Thymus (tissue), 14 donors: ENCODE results near the gene CTPS2. TPM values are rescaled to one million over a fixed set of nuclear protein-coding genes. Genes with fewer than 3 reads are reported as not detected.
"Not testable (repeated sequence)": the region's sequence is repeated elsewhere in the genome, so short reads cannot be mapped to it uniquely, and the experiment has no call there.

Experiments
- DNase-seq, 9 donors: peaks; one replicate each; pipeline ENCODE4 v3.0.0-alpha.2; 2013; ENCODE audit warnings: low spot score in 9 of 9, low read depth in 6 of 9, missing footprints in 1 of 9
- H3K27ac ChIP-seq, 2 donors: one replicate each; pipeline ENCODE4 v1.5.1; 2013; ENCODE audit warnings: control low read depth in 1 of 2, low read depth in 1 of 2, low read length in 1 of 2, mild to moderate bottlenecking in 1 of 2, moderate library complexity in 1 of 2
- H3K27me3 ChIP-seq, 2 donors: one replicate each; pipeline ENCODE4 v1.5.1; 2013; ENCODE audit warnings: low read length in 1 of 2; ENCODE audit not compliant: control insufficient read depth in 2 of 2, insufficient read depth in 1 of 2
- H3K36me3 ChIP-seq, 2 donors: one replicate each; pipeline ENCODE4 v1.5.1; 2013; ENCODE audit warnings: low read length in 1 of 2, mild to moderate bottlenecking in 1 of 2, moderate library complexity in 1 of 2; ENCODE audit not compliant: control insufficient read depth in 2 of 2, insufficient read depth in 2 of 2
- H3K4me1 ChIP-seq, 2 donors: one replicate each; pipeline ENCODE4 v1.5.1; 2013; ENCODE audit warnings: low read length in 2 of 2; ENCODE audit not compliant: control insufficient read depth in 2 of 2, insufficient read depth in 2 of 2
- H3K4me3 ChIP-seq, 2 donors: one replicate each; pipeline ENCODE4 v1.5.1; 2013; ENCODE audit warnings: low read length in 2 of 2, control low read depth in 1 of 2, mild to moderate bottlenecking in 1 of 2
- H3K9me3 ChIP-seq, 2 donors: one replicate each; pipeline ENCODE4 v1.5.1; 2013; ENCODE audit warnings: low read length in 1 of 2, mild to moderate bottlenecking in 1 of 2; ENCODE audit not compliant: control insufficient read depth in 2 of 2, insufficient read depth in 1 of 2
- WGBS: extraction: QIAGEN DNeasy Blood & Tissue Kit; methylation state at CpG from one replicate; pipeline ENCODE4 v1.1.7; 2013; 5-methylcytosine and 5-hydroxymethylcytosine counted together
- long read RNA-seq, 10 donors: transcript quantifications; one replicate each; lab custom pipeline, GENCODE V29; 2026
- polyA plus RNA-seq: library from polyadenylated mRNA; stranded (reverse); fragments of 200-250 nt; gene quantifications from one replicate; pipeline ENCODE4 v1.2.3, GENCODE V29; 2013
- total RNA-seq: library from RNA; stranded (reverse); fragments of 120-200 nt; gene quantifications from one replicate; pipeline ENCODE4 v1.2.4, GENCODE V29; 2013
- donor health status: healthy.

CTPS2 gene, protein sequence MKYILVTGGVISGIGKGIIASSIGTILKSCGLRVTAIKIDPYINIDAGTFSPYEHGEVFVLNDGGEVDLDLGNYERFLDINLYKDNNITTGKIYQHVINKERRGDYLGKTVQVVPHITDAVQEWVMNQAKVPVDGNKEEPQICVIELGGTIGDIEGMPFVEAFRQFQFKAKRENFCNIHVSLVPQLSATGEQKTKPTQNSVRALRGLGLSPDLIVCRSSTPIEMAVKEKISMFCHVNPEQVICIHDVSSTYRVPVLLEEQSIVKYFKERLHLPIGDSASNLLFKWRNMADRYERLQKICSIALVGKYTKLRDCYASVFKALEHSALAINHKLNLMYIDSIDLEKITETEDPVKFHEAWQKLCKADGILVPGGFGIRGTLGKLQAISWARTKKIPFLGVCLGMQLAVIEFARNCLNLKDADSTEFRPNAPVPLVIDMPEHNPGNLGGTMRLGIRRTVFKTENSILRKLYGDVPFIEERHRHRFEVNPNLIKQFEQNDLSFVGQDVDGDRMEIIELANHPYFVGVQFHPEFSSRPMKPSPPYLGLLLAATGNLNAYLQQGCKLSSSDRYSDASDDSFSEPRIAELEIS
- total RNA-seq (11.3 TPM), polyA plus RNA-seq (10.2 TPM)
- long read RNA-seq, donor 1, partial matches to known transcripts: 0 of 1 reads
- long read RNA-seq, donor 1, other reads (novel, unspliced or antisense): 0 of 1 reads
- long read RNA-seq, donor 2, partial matches to known transcripts: 6 of 8 reads
- long read RNA-seq, donor 2, other reads (novel, unspliced or antisense): 0 of 8 reads
- long read RNA-seq, donor 3, partial matches to known transcripts: 0 of 1 reads
- long read RNA-seq, donor 3, other reads (novel, unspliced or antisense): 0 of 1 reads
- long read RNA-seq, donor 4, partial matches to known transcripts: 5 of 6 reads
- long read RNA-seq, donor 4, other reads (novel, unspliced or antisense): 0 of 6 reads
- long read RNA-seq, donor 5, partial matches to known transcripts: 0 of 5 reads
- long read RNA-seq, donor 5, other reads (novel, unspliced or antisense): 0 of 5 reads
- long read RNA-seq, donor 6, partial matches to known transcripts: 0 of 1 reads
- long read RNA-seq, donor 6, other reads (novel, unspliced or antisense): 0 of 1 reads
- long read RNA-seq, donor 7, partial matches to known transcripts: 0 of 5 reads
- long read RNA-seq, donor 7, other reads (novel, unspliced or antisense): 0 of 5 reads
- long read RNA-seq, donor 8: 0 reads
- long read RNA-seq, donor 9, partial matches to known transcripts: 0 of 2 reads
- long read RNA-seq, donor 9, other reads (novel, unspliced or antisense): 0 of 2 reads
- long read RNA-seq, donor 10, partial matches to known transcripts: 0 of 2 reads
- long read RNA-seq, donor 10, other reads (novel, unspliced or antisense): 0 of 2 reads

DNA sequence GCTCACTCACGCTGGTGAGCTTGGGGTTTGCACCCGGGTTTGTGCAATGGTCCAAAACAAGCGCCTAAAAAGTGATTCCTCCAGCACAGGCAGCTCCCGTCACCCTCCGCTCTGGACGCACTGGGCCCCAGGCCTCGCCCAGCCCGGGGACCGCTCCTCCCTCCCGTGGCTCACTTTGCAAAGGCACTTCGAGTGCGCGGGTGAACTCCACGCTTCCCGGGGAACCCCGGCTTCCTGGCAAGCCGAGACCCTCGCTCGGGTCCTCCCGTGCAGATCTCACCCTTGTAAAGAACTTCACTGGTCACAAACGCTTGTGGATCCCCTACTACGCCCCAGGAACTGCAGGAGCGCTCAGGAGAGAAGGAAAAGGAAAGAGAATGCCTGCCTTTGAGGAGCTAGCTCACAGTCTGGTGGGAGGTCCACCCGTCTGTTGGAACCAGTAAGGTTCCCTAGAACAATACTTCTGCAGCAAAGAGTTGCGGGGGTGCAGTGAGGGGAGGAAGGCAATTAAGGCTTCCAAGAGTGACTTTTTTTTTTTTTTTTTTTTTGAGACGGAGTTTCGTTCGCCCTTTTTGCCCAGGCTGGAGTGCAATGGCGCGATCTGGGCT is at the start of gene CTPS2:
TSS of gene CTPS2 (minus strand) at position 122 of the 608 bp plus-strand sequence. CDS start 9,767 bp downstream, outside the sequence.
- Histone ChIP-seq H3K4me3 (peak within 1 kb of the TSS; percentile 61 to 74), H3K9me3 (no peaks in the 10 kb centered on the region), H3K36me3 (no peaks in the 10 kb centered on the region), H3K4me1 (peaks cover 0 to 4% of the 10 kb centered on the region in 2 donors), H3K27ac (peak within 1 kb of the TSS; percentile 51 to 60), H3K27me3 (peaks cover 0 to 28% of the 10 kb centered on the region in 2 donors)
- 6% methylated on average over 30 of the region's 30 CpGs for WGBS
- peak in 4 of 9 donors; percentile 22 to 63 (median 32) for DNase-seq

DNA sequence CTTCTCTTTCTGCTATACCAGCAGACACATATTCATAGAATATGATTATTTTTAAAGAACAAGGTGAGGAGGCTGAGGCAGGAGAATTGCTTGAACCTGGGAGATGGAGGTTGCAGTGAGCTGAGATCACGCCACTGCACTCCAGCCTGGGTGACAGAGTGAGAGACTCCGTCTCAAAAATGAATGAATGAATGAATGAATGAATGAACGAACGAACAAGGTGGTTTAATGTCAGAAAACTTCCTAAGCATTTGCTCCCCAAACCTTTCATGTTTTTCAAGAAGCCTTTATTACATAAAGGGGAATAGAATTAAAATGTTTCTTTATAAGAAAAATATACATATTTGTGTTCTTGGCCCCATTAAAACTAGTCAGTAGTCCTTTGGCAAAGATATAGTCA is 49.0 kb upstream of the CTPS2 start:
- not testable (repeated sequence) for DNase-seq, H3K27ac ChIP-seq, H3K9me3 ChIP-seq, H3K4me1 ChIP-seq, H3K4me3 ChIP-seq, H3K27me3 ChIP-seq
- peaks cover 12 to 17% of the 10 kb centered on the region in 2 donors for H3K36me3 ChIP-seq
- 99% methylated on average over 4 of the region's 4 CpGs for WGBS

DNA sequence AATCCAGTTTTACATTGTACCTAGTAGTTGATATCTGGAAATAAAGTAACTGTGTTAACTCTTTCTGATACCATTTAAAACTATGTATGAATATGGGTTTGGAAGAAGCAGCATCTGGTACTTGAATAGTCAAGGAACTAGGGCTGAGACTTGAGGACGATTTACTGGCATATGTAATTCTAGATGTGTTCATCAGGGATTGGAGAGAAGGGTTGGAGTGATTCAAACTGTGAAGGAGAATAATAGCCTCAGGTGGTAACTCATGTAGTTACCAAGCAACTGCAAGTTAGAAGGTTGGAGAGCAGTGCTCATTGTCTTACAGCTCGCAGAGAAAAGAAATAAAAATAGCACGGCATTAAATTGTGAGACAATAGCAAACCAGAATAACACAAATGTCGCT is 44.3 kb upstream of the CTPS2 start:
- 95% methylated on average over 4 of the region's 4 CpGs for WGBS
- H3K4me3 ChIP-seq: no peak overlapping the region

DNA sequence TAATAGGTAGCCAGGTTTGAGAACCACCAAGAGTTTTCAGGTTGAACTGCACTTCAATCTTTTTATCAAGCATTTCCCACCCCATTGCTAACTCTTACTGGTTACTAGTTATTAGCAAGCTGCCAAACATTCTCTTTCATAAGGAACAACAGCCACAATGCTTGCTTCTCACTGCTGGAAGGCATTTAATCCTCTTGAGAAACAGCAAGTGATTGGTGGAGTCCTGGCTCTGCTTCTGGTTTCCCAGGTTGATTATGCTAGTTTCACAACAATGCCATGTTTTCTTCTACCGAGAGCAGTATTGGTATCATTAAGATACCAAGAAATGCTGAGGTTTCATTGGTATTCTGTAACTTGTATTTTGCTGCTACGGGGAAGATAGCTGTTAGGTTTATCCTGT is 41.5 kb upstream of the CTPS2 start:
- no peak for DNase-seq
- Histone ChIP-seq H3K4me3 (no peak overlapping the region), H3K9me3 (no peaks in the 10 kb centered on the region), H3K27me3 (no peaks in the 10 kb centered on the region), H3K27ac (no peak overlapping the region), H3K36me3 (peaks cover 20 to 27% of the 10 kb centered on the region in 2 donors), H3K4me1 (no peaks in the 10 kb centered on the region)
- WGBS: 98% methylated on average over 2 of the region's 2 CpGs

More for the DNA sequence above, 44.3 kb upstream of the CTPS2 start:
- Histone ChIP-seq H3K36me3 (peaks cover 16 to 20% of the 10 kb centered on the region in 2 donors), H3K9me3 (no peaks in the 10 kb centered on the region), H3K27ac (no peak overlapping the region), H3K27me3 (no peaks in the 10 kb centered on the region), H3K4me1 (no peaks in the 10 kb centered on the region)
- no peak for DNase-seq

DNA sequence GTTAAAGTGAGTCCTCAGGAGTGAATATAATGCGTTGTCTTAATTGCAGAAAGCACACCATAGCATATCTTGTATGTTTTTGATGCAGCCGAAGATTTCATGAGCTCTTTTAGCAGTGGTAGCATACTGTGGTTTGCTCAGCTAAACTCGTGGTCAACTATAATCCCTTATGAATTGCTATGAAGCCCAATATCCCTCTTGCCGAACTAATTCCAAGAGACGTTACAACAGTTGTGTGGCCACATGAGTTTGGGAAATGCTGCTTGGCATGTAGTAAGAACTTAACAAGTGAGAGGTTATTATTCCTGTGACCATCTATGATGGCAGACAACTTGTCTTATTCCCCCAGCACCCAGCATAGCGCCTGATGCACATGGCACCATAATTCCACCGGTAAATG is 37.7 kb upstream of the CTPS2 start:
- 99% methylated on average over 7 of the region's 7 CpGs for WGBS
- H3K36me3 ChIP-seq: peaks cover 16 to 24% of the 10 kb centered on the region in 2 donors

DNA sequence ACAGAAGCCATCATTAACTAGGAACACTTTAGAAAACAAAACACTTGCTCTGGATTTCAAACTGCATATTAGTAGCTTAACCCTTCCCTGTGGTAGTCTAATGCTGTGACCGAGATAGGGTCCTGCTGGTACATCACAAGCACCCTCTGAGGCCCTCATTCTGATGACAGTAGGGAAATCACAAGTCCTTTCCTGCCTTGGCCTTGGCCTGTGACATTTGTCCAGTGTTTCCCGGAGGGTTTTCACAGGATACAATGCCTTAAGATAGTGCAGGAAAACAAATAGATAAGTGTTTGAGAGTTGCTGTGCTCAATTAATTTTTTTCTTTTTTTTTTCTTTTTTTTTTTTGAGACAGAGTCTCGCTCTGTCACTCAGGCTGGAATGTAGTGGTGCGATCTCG is 36.0 kb upstream of the CTPS2 start:
- no peak overlapping the region for H3K4me3 ChIP-seq
- peaks cover 21 to 39% of the 10 kb centered on the region in 2 donors for H3K36me3 ChIP-seq
- no peaks in the 10 kb centered on the region for H3K27me3 ChIP-seq
- no peaks in the 10 kb centered on the region for H3K4me1 ChIP-seq
- H3K27ac ChIP-seq: no peak overlapping the region
- no peak for DNase-seq
- 96% methylated on average over 5 of the region's 5 CpGs for WGBS
- H3K9me3 ChIP-seq: no peaks in the 10 kb centered on the region

More for the DNA sequence above, 37.7 kb upstream of the CTPS2 start:
- Histone ChIP-seq H3K9me3 (no peaks in the 10 kb centered on the region), H3K27ac (no peak overlapping the region), H3K4me3 (no peak overlapping the region), H3K27me3 (no peaks in the 10 kb centered on the region), H3K4me1 (no peaks in the 10 kb centered on the region)
- DNase-seq: no peak

DNA sequence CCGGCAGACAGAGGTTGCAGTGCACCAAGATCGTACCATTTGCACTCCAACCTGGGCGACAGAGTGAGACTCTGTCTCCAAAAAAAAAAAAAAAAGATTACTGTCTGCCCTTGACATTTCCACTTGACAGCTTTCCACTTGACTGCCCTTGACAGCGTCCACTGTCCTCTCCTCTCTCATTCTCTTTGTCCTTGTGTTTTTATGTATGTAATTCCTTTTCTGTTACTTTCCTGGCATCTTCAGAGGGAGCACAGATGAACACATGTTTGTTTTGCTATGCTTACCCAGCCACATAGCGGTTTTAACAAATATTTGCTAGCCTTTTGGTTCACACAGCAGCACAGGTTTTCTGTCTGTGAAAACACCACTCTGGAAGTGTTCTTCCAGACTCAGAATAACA is 33.2 kb upstream of the CTPS2 start:
- no peaks in the 10 kb centered on the region for H3K9me3 ChIP-seq
- no peak overlapping the region for H3K27ac ChIP-seq
- DNase-seq: no peak
- H3K4me3 ChIP-seq: no peak overlapping the region
- peaks cover 21 to 40% of the 10 kb centered on the region in 2 donors for H3K36me3 ChIP-seq
- 98% methylated on average over 5 of the region's 5 CpGs for WGBS
- H3K27me3 ChIP-seq: no peaks in the 10 kb centered on the region
- no peaks in the 10 kb centered on the region for H3K4me1 ChIP-seq

DNA sequence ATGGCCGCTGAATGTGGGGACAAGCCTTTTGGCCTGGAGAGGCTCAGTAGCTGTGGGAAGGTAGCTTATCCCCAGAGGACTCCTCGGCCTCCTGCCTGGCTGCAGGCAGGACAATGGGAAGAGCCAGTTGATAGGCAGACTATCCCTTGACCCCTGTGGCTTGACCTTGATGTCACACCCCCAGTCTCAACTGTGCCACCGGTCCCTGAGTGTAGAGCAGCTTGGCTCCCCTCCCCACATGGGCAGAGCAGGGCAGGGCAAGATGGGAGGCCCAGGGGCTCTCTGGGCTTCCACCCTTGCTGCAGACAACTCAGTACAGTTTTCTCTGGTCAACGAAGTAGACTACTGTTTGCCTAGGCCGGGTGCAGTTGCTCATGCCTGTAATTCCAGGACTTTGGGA is 32.6 kb upstream of the CTPS2 start:
- Histone ChIP-seq H3K4me1 (no peaks in the 10 kb centered on the region), H3K9me3 (no peaks in the 10 kb centered on the region), H3K27me3 (no peaks in the 10 kb centered on the region), H3K4me3 (no peak overlapping the region), H3K27ac (no peak overlapping the region), H3K36me3 (peaks cover 20 to 36% of the 10 kb centered on the region in 2 donors)
- no peak for DNase-seq
- WGBS: 95% methylated on average over 5 of the region's 5 CpGs
